ENCODE results near the gene LCE2D. TPM values are rescaled to one million over a fixed set of nuclear protein-coding genes. Genes with fewer than 3 reads are reported as not detected.

Gene LCE2D
- polyA plus RNA-seq, 1 donor (not counting 4 experiments of a cell fraction or from before 2014, with no cell fraction given) = not detected

DNA sequence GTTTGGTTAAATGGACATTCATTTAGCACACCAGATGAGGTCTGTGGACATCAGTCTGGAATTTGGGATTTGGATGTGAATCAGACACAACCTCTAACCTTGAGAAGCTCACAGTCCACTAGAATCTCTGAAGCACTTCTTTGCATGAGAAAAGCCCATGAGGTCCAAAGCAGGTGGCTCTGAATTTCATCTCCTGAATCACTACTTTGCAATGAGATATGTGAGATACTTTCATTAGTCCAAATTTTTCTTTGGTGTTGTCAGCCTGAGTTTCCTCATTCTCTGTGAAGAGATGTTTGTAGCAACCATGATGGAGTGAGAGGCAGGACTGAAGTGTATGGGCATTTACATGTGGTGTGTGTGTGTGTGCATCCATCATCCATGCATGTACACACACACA is 16.5 kb upstream of the LCE2D start:
- Histone ChIP-seq H4K20me1 (ENCODE audit: control insufficient read depth, extremely low read depth, insufficient read depth, low read length) (no peaks in the 10 kb centered on the region), H3K4me1 (ENCODE audit: control insufficient read depth, extremely low read depth, insufficient read depth, low read length) (no peaks in the 10 kb centered on the region), H3K79me2 (ENCODE audit: control insufficient read depth, insufficient read depth, low read length) (no peaks in the 10 kb centered on the region), H3K9me3 (ENCODE audit: control insufficient read depth, low read depth, low read length) (no peaks in the 10 kb centered on the region), H2AFZ (ENCODE audit: control insufficient read depth, low read length) (no peak overlapping the region), H3K36me3 (ENCODE audit: control insufficient read depth in 2 of 2, extremely low read depth in 1 of 2, insufficient read depth in 2 of 2, low read length in 2 of 2) (no peaks in the 10 kb centered on the region), H3K27me3 (ENCODE audit: control insufficient read depth, extremely low read depth, insufficient read depth, low read length) (peaks cover 5% of the 10 kb centered on the region), H3K27ac (ENCODE audit: control insufficient read depth, insufficient read depth, low read length) (no peak overlapping the region), H3K4me3 (ENCODE audit: control insufficient read depth in 2 of 3, extremely low read depth in 1 of 3, insufficient read depth in 2 of 3, low read depth in 1 of 3, low read length in 3 of 3) (no peak overlapping the region), H3K4me2 (ENCODE audit: control insufficient read depth, extremely low read depth, insufficient read depth, low read depth, low read length) (no peak overlapping the region), H3K9ac (ENCODE audit: control insufficient read depth, extremely low read depth, insufficient read depth, low read length) (no peak overlapping the region), H3K9me1 (ENCODE audit: control insufficient read depth, extremely low read depth, insufficient read depth, low read length) (no peaks in the 10 kb centered on the region)
- no peak for DNase-seq (ENCODE audit: low read depth, low spot score)
- dilution Hi-C loops (cut with MboI; ENCODE audit: extremely low pct_ligation_motif_present, low sequenced_read_pairs) = no loop called here
- TF ChIP-seq EZH2 (IDR thresholded peaks at IDR 0.05; ENCODE audit: low read length) = no peak
- FAIRE-seq = no peak

DNA sequence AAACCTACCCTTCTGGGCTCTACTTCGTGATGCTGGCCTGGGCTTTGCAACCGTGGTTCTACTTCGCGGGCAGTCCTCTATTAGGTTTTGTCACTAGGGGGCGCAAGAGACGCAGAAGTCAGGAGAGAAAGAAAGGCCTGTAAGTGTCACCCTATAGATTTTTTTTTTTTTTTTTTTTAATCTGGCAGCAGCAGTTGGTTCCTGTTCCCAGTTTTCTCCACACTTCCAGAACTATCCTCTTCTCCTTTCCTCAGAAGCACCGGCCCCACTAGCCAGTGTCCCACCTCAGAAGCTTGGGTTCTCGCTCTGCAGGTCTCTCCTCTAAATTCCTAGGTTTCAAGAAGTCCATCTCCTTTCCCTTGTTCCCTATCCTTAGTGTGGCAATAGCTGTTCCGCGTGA is 9.1 kb upstream of the LCE2D start:
- no peak overlapping the region for H3K9ac ChIP-seq (ENCODE audit: control insufficient read depth, extremely low read depth, insufficient read depth, low read length)
- no peak overlapping the region for H2AFZ ChIP-seq (ENCODE audit: control insufficient read depth, low read length)
- no peaks in the 10 kb centered on the region for H4K20me1 ChIP-seq (ENCODE audit: control insufficient read depth, extremely low read depth, insufficient read depth, low read length)
- H3K9me3 ChIP-seq (ENCODE audit: control insufficient read depth, low read depth, low read length) = no peaks in the 10 kb centered on the region
- FAIRE-seq (peak; percentile 55), DNase-seq (ENCODE audit: low read depth, low spot score) (peak; percentile 19)
- H3K36me3 ChIP-seq (ENCODE audit: control insufficient read depth in 2 of 2, extremely low read depth in 1 of 2, insufficient read depth in 2 of 2, low read length in 2 of 2) = no peaks in the 10 kb centered on the region
- no peak for TF ChIP-seq EZH2 (IDR thresholded peaks at IDR 0.05; ENCODE audit: low read length)
- TF ChIP-seq, protein P1, sequence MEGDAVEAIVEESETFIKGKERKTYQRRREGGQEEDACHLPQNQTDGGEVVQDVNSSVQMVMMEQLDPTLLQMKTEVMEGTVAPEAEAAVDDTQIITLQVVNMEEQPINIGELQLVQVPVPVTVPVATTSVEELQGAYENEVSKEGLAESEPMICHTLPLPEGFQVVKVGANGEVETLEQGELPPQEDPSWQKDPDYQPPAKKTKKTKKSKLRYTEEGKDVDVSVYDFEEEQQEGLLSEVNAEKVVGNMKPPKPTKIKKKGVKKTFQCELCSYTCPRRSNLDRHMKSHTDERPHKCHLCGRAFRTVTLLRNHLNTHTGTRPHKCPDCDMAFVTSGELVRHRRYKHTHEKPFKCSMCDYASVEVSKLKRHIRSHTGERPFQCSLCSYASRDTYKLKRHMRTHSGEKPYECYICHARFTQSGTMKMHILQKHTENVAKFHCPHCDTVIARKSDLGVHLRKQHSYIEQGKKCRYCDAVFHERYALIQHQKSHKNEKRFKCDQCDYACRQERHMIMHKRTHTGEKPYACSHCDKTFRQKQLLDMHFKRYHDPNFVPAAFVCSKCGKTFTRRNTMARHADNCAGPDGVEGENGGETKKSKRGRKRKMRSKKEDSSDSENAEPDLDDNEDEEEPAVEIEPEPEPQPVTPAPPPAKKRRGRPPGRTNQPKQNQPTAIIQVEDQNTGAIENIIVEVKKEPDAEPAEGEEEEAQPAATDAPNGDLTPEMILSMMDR (optimal IDR thresholded peaks at IDR 0.05 in 1 of 3, IDR thresholded peaks at IDR 0.05 in 1 of 3, conservative IDR thresholded peaks at IDR 0.05 in 1 of 3; ENCODE audit: extremely low read depth in 1 of 3, insufficient read depth in 2 of 3, low read length in 3 of 3) = peak; percentile 67 to 86 (median 80)
- no peaks in the 10 kb centered on the region for H3K9me1 ChIP-seq (ENCODE audit: control insufficient read depth, extremely low read depth, insufficient read depth, low read length)
- peaks cover 6% of the 10 kb centered on the region for H3K4me1 ChIP-seq (ENCODE audit: control insufficient read depth, extremely low read depth, insufficient read depth, low read length)
- no peak overlapping the region for H3K4me2 ChIP-seq (ENCODE audit: control insufficient read depth, extremely low read depth, insufficient read depth, low read depth, low read length)
- dilution Hi-C loops (cut with MboI; ENCODE audit: extremely low pct_ligation_motif_present, low sequenced_read_pairs) = no loop called here
- no peaks in the 10 kb centered on the region for H3K79me2 ChIP-seq (ENCODE audit: control insufficient read depth, insufficient read depth, low read length)
- no peaks in the 10 kb centered on the region for H3K27me3 ChIP-seq (ENCODE audit: control insufficient read depth, extremely low read depth, insufficient read depth, low read length)
- no peak overlapping the region for H3K27ac ChIP-seq (ENCODE audit: control insufficient read depth, insufficient read depth, low read length)
- H3K4me3 ChIP-seq (ENCODE audit: control insufficient read depth in 2 of 3, extremely low read depth in 1 of 3, insufficient read depth in 2 of 3, low read depth in 1 of 3, low read length in 3 of 3) = no peak overlapping the region

DNA sequence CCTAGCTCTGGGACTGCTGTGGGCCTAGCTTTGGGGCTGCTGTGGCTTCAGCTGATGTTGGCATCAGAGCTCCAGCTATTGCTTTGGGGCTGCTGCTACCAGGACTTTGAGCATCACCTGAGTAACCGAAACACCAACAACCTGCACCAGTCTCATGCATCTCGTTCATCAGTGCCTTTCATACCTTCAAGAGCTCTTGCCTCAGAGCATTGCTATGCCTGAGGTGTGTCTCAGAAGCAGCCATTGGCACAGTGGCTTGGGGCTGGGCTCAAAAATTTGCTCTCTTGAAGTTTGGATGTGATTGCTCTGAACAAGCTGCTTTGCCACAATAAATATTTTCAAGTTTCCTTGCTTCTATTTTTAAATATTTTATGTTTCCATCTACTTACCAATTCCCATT is 6.7 kb upstream of the LCE2D start:
- Histone ChIP-seq H3K9ac (ENCODE audit: control insufficient read depth, extremely low read depth, insufficient read depth, low read length) (no peak overlapping the region), H3K79me2 (ENCODE audit: control insufficient read depth, insufficient read depth, low read length) (no peaks in the 10 kb centered on the region), H3K9me1 (ENCODE audit: control insufficient read depth, extremely low read depth, insufficient read depth, low read length) (no peaks in the 10 kb centered on the region), H3K9me3 (ENCODE audit: control insufficient read depth, low read depth, low read length) (no peaks in the 10 kb centered on the region), H3K27me3 (ENCODE audit: control insufficient read depth, extremely low read depth, insufficient read depth, low read length) (no peaks in the 10 kb centered on the region), H2AFZ (ENCODE audit: control insufficient read depth, low read length) (no peak overlapping the region), H3K27ac (ENCODE audit: control insufficient read depth, insufficient read depth, low read length) (no peak overlapping the region), H3K4me1 (ENCODE audit: control insufficient read depth, extremely low read depth, insufficient read depth, low read length) (peaks cover 6% of the 10 kb centered on the region), H4K20me1 (ENCODE audit: control insufficient read depth, extremely low read depth, insufficient read depth, low read length) (no peaks in the 10 kb centered on the region), H3K36me3 (ENCODE audit: control insufficient read depth in 2 of 2, extremely low read depth in 1 of 2, insufficient read depth in 2 of 2, low read length in 2 of 2) (no peaks in the 10 kb centered on the region), H3K4me3 (ENCODE audit: control insufficient read depth in 2 of 3, extremely low read depth in 1 of 3, insufficient read depth in 2 of 3, low read depth in 1 of 3, low read length in 3 of 3) (no peak overlapping the region), H3K4me2 (ENCODE audit: control insufficient read depth, extremely low read depth, insufficient read depth, low read depth, low read length) (no peak overlapping the region)
- DNase-seq (ENCODE audit: low read depth, low spot score) (no peak), FAIRE-seq (no peak)
- TF ChIP-seq, protein P1 (optimal IDR thresholded peaks at IDR 0.05 in 1 of 3, IDR thresholded peaks at IDR 0.05 in 1 of 3, conservative IDR thresholded peaks at IDR 0.05 in 1 of 3; ENCODE audit: extremely low read depth in 1 of 3, insufficient read depth in 2 of 3, low read length in 3 of 3) = no peak
- TF ChIP-seq EZH2 (IDR thresholded peaks at IDR 0.05; ENCODE audit: low read length) = no peak
- dilution Hi-C loops (cut with MboI; ENCODE audit: extremely low pct_ligation_motif_present, low sequenced_read_pairs) = no loop called here

All from keratinocyte (primary cell).